CD4-positive, alpha-beta memory T cell (primary cell): Measurements from ENCODE around the gene NF1. TPM values are rescaled to one million over a fixed set of nuclear protein-coding genes. Genes with fewer than 3 reads are reported as not detected.

ENCODE experiments used
- CTCF ChIA-PET: fragments of 350-600 bp; sonication (Branson Sonifier 250); formaldehyde crosslinking; loops from one replicate; lab custom pipeline; 2021; ENCODE audit warnings: inconsistent platforms; ENCODE audit not compliant: partially characterized antibody; lab: Charles Lee
- POLR2A ChIA-PET: fragments of 350-600 bp; sonication (Branson Sonifier 250); formaldehyde crosslinking; loops from one replicate; lab custom pipeline; 2021; ENCODE audit not compliant: partially characterized antibody; lab: Charles Lee
- DNase-seq, 5 donors: peaks; one replicate each; pipeline versions ENCODE4 v3.0.0 to v3.0.0-alpha.2; 2020 to 2022; ENCODE audit warnings: mixed read lengths in 1 of 5
- H3K27ac ChIP-seq: one replicate; pipeline ENCODE4 v1.7.0; 2013; ENCODE audit warnings: low read depth, low read length
- H3K27me3 ChIP-seq: 2 replicates; pipeline ENCODE4 v1.7.0; 2013; ENCODE audit warnings: mild to moderate bottlenecking, low read length, moderate library complexity; ENCODE audit not compliant: insufficient read depth
- H3K36me3 ChIP-seq: 2 replicates; pipeline ENCODE4 v1.7.0; 2013; ENCODE audit warnings: mild to moderate bottlenecking, low read length, moderate library complexity; ENCODE audit not compliant: insufficient read depth
- H3K4me1 ChIP-seq: 2 replicates; pipeline ENCODE4 v1.7.0; 2013; ENCODE audit warnings: mild to moderate bottlenecking, low read length, moderate library complexity; ENCODE audit not compliant: insufficient read depth
- H3K4me3 ChIP-seq, 2 donors: one replicate each; pipeline ENCODE4 v1.7.0; 2013; ENCODE audit warnings: low read length in 2 of 2, mild to moderate bottlenecking in 1 of 2
- H3K9me3 ChIP-seq, 2 donors: one replicate each; pipeline ENCODE4 v1.7.0; 2013; ENCODE audit warnings: low read length in 2 of 2, control low read depth in 1 of 2; ENCODE audit not compliant: control insufficient read depth in 1 of 2
- H3K27ac Mint-ChIP-seq, 7 donors: one replicate each; pipeline ENCODE4 v1.8.0; 2020 to 2021; ENCODE audit warnings: mixed read lengths in 7 of 7, mild to moderate bottlenecking in 6 of 7, inconsistent platforms in 3 of 7, moderate library complexity in 3 of 7
- H3K27me3 Mint-ChIP-seq, 2 donors: one replicate each; pipeline ENCODE4 v1.8.0; 2020 to 2021; ENCODE audit warnings: mixed read lengths in 2 of 2
- H3K36me3 Mint-ChIP-seq, 2 donors: one replicate each; pipeline ENCODE4 v1.8.0; 2020 to 2021; ENCODE audit warnings: mixed read lengths in 2 of 2, inconsistent platforms in 1 of 2, mild to moderate bottlenecking in 1 of 2
- H3K4me1 Mint-ChIP-seq, 4 donors: one replicate each; pipeline ENCODE4 v1.8.0; 2020 to 2021; ENCODE audit warnings: mixed read lengths in 4 of 4, mild to moderate bottlenecking in 1 of 4
- H3K4me3 Mint-ChIP-seq, 8 donors: one replicate each; pipeline ENCODE4 v1.8.0; 2020 to 2021; ENCODE audit warnings: mixed read lengths in 8 of 8, mild to moderate bottlenecking in 7 of 8, moderate library complexity in 6 of 8, inconsistent platforms in 3 of 8
- H3K9me3 Mint-ChIP-seq, 8 donors: one replicate each; pipeline ENCODE4 v1.8.0; 2020 to 2021; ENCODE audit warnings: mixed read lengths in 8 of 8, mild to moderate bottlenecking in 5 of 8, inconsistent platforms in 3 of 8, moderate library complexity in 1 of 8
- intact Hi-C: fragments of 100-400 bp; cut with micrococcal nuclease; formaldehyde crosslinking; loops from one replicate; pipeline ENCODE4 v1.15.1; 2023
- polyA plus RNA-seq, 2 donors: library from polyadenylated mRNA; unstranded; fragments of 300-500 nt; fragmentation: Illumina TruSeq; gene quantifications; one replicate each; pipeline ENCODE4 v1.2.3, GENCODE V29; 2021
- total RNA-seq, 2 experiments: library from RNA; stranded (reverse); gene quantifications; one replicate each; pipeline ENCODE4 v1.2.3, GENCODE V29; 2021

The NF1 gene
- total and polyA plus RNA-seq, 4 experiments from 2014 or later = 5.5 to 52.4 (median 27.9) TPM

GRCh38 chr17:31158746-31159377 is 64.1 kb downstream of the NF1 start:
- H3K27me3 ChIP-seq = no peaks in the 10 kb centered on the region
- intact Hi-C loops = no loop called here
- H3K4me1 Mint-ChIP-seq = peaks cover 6 to 18% (median 10%) of the 10 kb centered on the region in 4 donors
- peaks cover 14% of the 10 kb centered on the region for H3K4me1 ChIP-seq
- H3K36me3 Mint-ChIP-seq = peaks cover 9 to 12% of the 10 kb centered on the region in 2 donors
- peak in 4 of 5 donors; percentile 11 to 22 (median 16) for DNase-seq
- no peaks in the 10 kb centered on the region for H3K36me3 ChIP-seq
- H3K27ac ChIP-seq = no peak overlapping the region
- H3K4me3 Mint-ChIP-seq = peak overlapping the region; percentile 75 to 91 (median 82)
- no peaks in the 10 kb centered on the region for H3K27me3 Mint-ChIP-seq
- H3K9me3 ChIP-seq = no peaks in the 10 kb centered on the region
- H3K27ac Mint-ChIP-seq = peak overlapping the region; percentile 60 to 91 (median 86)
- CTCF ChIA-PET = no interaction called here
- no peaks in the 10 kb centered on the region for H3K9me3 Mint-ChIP-seq
- POLR2A ChIA-PET = no interaction called here
- peak overlapping the region in 1 of 2 donors; percentile 36 for H3K4me3 ChIP-seq

GRCh38 chr17:31163091-31163781 is 68.5 kb downstream of the NF1 start:
- H3K4me1 Mint-ChIP-seq = peaks cover 6 to 15% (median 8%) of the 10 kb centered on the region in 4 donors
- no peak overlapping the region for H3K4me3 Mint-ChIP-seq
- intact Hi-C loops = no loop called here

GRCh38 chr17:31167111-31167510 is 72.3 kb downstream of the NF1 start:
- Histone ChIP-seq H3K4me3 (no peak overlapping the region), H3K9me3 (no peaks in the 10 kb centered on the region), H3K27ac (no peak overlapping the region), H3K36me3 (no peaks in the 10 kb centered on the region), H3K4me1 (no peaks in the 10 kb centered on the region), H3K27me3 (no peaks in the 10 kb centered on the region)
- POLR2A ChIA-PET = no interaction called here
- peaks cover 3 to 16% of the 10 kb centered on the region in 2 donors for H3K36me3 Mint-ChIP-seq
- CTCF ChIA-PET = no interaction called here
- no peaks in the 10 kb centered on the region for H3K9me3 Mint-ChIP-seq
- intact Hi-C loops = no loop called here
- no peaks in the 10 kb centered on the region for H3K27me3 Mint-ChIP-seq
- no peak for DNase-seq
- no peaks in the 10 kb centered on the region for H3K4me1 Mint-ChIP-seq
- no peak overlapping the region for H3K27ac Mint-ChIP-seq
- H3K4me3 Mint-ChIP-seq = no peak overlapping the region

More at GRCh38 chr17:31163091-31163781, 68.5 kb downstream of the NF1 start:
- CTCF ChIA-PET = no interaction called here
- H3K27ac ChIP-seq = no peak overlapping the region
- Mint-ChIP-seq H3K9me3 (no peaks in the 10 kb centered on the region), H3K36me3 (peaks cover 4 to 6% of the 10 kb centered on the region in 2 donors), H3K27me3 (no peaks in the 10 kb centered on the region), H3K27ac (no peak overlapping the region)
- no peaks in the 10 kb centered on the region for H3K36me3 ChIP-seq
- DNase-seq = no peak
- H3K27me3 ChIP-seq = no peaks in the 10 kb centered on the region
- POLR2A ChIA-PET = no interaction called here
- H3K4me3 ChIP-seq = no peak overlapping the region
- no peaks in the 10 kb centered on the region for H3K9me3 ChIP-seq
- H3K4me1 ChIP-seq = peaks cover 11% of the 10 kb centered on the region

- CTCF ChIA-PET = no interaction called here
- intact Hi-C loops = no loop called here
- Histone ChIP-seq H3K36me3 (no peaks in the 10 kb centered on the region), H3K27me3 (no peaks in the 10 kb centered on the region), H3K4me1 (no peaks in the 10 kb centered on the region), H3K27ac (no peak overlapping the region), H3K9me3 (no peaks in the 10 kb centered on the region), H3K4me3 (no peak overlapping the region)
- H3K36me3 Mint-ChIP-seq = peaks cover 0 to 15% of the 10 kb centered on the region in 2 donors
- H3K27ac Mint-ChIP-seq = no peak overlapping the region
- H3K9me3 Mint-ChIP-seq = no peaks in the 10 kb centered on the region
- no peaks in the 10 kb centered on the region for H3K27me3 Mint-ChIP-seq
- no peak for DNase-seq
- H3K4me1 Mint-ChIP-seq = no peaks in the 10 kb centered on the region
- H3K4me3 Mint-ChIP-seq = no peak overlapping the region
- POLR2A ChIA-PET = no interaction called here
Observed at GRCh38 chr17:31171701-31172100, 76.9 kb downstream of the NF1 start.

GRCh38 chr17:31172388-31172787 is 77.6 kb downstream of the NF1 start:
- H3K27me3 Mint-ChIP-seq = no peaks in the 10 kb centered on the region
- intact Hi-C loops = no loop called here
- POLR2A ChIA-PET = no interaction called here

GRCh38 chr17:31174215-31174614 is 79.4 kb downstream of the NF1 start:
- intact Hi-C loops = no loop called here
- no peaks in the 10 kb centered on the region for H3K27me3 ChIP-seq
- no peaks in the 10 kb centered on the region for H3K9me3 ChIP-seq
- Mint-ChIP-seq H3K36me3 (peaks cover 2 to 19% of the 10 kb centered on the region in 2 donors), H3K27me3 (no peaks in the 10 kb centered on the region), H3K27ac (no peak overlapping the region), H3K9me3 (peaks cover 0 to 2% (median 0%) of the 10 kb centered on the region in 8 donors), H3K4me1 (no peaks in the 10 kb centered on the region), H3K4me3 (no peak overlapping the region)
- no peak overlapping the region for H3K4me3 ChIP-seq
- ChIA-PET CTCF (no interaction called here), POLR2A (no interaction called here)
- DNase-seq = no peak
- no peak overlapping the region for H3K27ac ChIP-seq
- H3K4me1 ChIP-seq = no peaks in the 10 kb centered on the region
- H3K36me3 ChIP-seq = no peaks in the 10 kb centered on the region

More at GRCh38 chr17:31172388-31172787, 77.6 kb downstream of the NF1 start:
- Histone ChIP-seq H3K4me1 (no peaks in the 10 kb centered on the region), H3K4me3 (no peak overlapping the region), H3K27me3 (no peaks in the 10 kb centered on the region), H3K27ac (no peak overlapping the region), H3K36me3 (no peaks in the 10 kb centered on the region), H3K9me3 (no peaks in the 10 kb centered on the region)
- peaks cover 2 to 19% of the 10 kb centered on the region in 2 donors for H3K36me3 Mint-ChIP-seq
- no peaks in the 10 kb centered on the region for H3K9me3 Mint-ChIP-seq
- H3K4me1 Mint-ChIP-seq = no peaks in the 10 kb centered on the region
- no peak for DNase-seq
- CTCF ChIA-PET = no interaction called here
- H3K4me3 Mint-ChIP-seq = no peak overlapping the region
- no peak overlapping the region for H3K27ac Mint-ChIP-seq

- CTCF ChIA-PET = no interaction called here
Observed at GRCh38 chr17:31175237-31175636, 80.5 kb downstream of the NF1 start.

More at GRCh38 chr17:31175237-31175636, 80.5 kb downstream of the NF1 start:
- H3K36me3 ChIP-seq = no peaks in the 10 kb centered on the region
- Mint-ChIP-seq H3K4me3 (no peak overlapping the region), H3K4me1 (no peaks in the 10 kb centered on the region), H3K36me3 (peaks cover 2 to 13% of the 10 kb centered on the region in 2 donors), H3K27me3 (no peaks in the 10 kb centered on the region), H3K9me3 (peaks cover 0 to 2% (median 0%) of the 10 kb centered on the region in 8 donors), H3K27ac (no peak overlapping the region)
- POLR2A ChIA-PET = interaction anchor here (0.5 to 0.7 kb wide), 2 partner anchors 47 to 338 kb away, joined by 3 to 7 read pairs; no protein-coding TSS in a partner anchor
- no peak for DNase-seq
- H3K4me1 ChIP-seq = no peaks in the 10 kb centered on the region
- no peak overlapping the region for H3K27ac ChIP-seq
- no peaks in the 10 kb centered on the region for H3K27me3 ChIP-seq
- H3K9me3 ChIP-seq = no peaks in the 10 kb centered on the region
- no peak overlapping the region for H3K4me3 ChIP-seq
- intact Hi-C loops = no loop called here
